Right atrium auricular region (tissue), 2 donors: Measurements from ENCODE around the gene SNHG17. TPM values are rescaled to one million over a fixed set of nuclear protein-coding genes. Genes with fewer than 3 reads are reported as not detected.

ENCODE experiments used
- DNase-seq: peaks from one replicate; pipeline ENCODE4 v3.0.0-alpha.2; 2019; ENCODE audit warnings: low spot score
- H3K27ac ChIP-seq, 2 donors: fragments of 200-600 bp; sonication (generic); 1 replicate in 1 of 2; 2 replicates in 1 of 2; pipeline ENCODE4 v1.5.1; 2016 to 2019
- H3K27me3 ChIP-seq, 2 donors: fragments of 200-600 bp; sonication (generic); one replicate each; pipeline versions ENCODE4 v1.5.1 to v1.6.0; 2017 to 2019
- H3K36me3 ChIP-seq: fragments of 200-600 bp; sonication (generic); one replicate; pipeline ENCODE4 v1.5.1; 2016
- H3K4me1 ChIP-seq, 2 donors: fragments of 200-600 bp; sonication (generic); one replicate each; pipeline versions ENCODE4 v1.5.1 to v1.6.0; 2017 to 2019
- H3K4me3 ChIP-seq, 2 donors: fragments of 200-600 bp; sonication (generic); 1 replicate in 1 of 2; 2 replicates in 1 of 2; pipeline ENCODE4 v1.5.1; 2017 to 2019; ENCODE audit warnings: mild to moderate bottlenecking in 1 of 2, moderate library complexity in 1 of 2
- H3K9me3 ChIP-seq, 2 donors: fragments of 200-600 bp; sonication (generic); one replicate each; pipeline ENCODE4 v1.5.1; 2019
- total RNA-seq, 2 donors: library from RNA; depleted of rRNA; stranded (reverse); fragments of >200 nt; gene quantifications; one replicate each; pipeline ENCODE4 v1.1.0, GENCODE V29; 2016
- TF ChIP-seq, protein P1 (sequence below), 2 donors: fragments of 200-600 bp; sonication (generic); IDR thresholded peaks; one replicate each; pipeline ENCODE4 v1.5.1; 2019; ENCODE audit warnings: antibody characterized with exemption in 2 of 2

SNHG17 gene
- total RNA-seq, 2 donors from 2014 or later: 5.3 to 10.6 TPM

DNA sequence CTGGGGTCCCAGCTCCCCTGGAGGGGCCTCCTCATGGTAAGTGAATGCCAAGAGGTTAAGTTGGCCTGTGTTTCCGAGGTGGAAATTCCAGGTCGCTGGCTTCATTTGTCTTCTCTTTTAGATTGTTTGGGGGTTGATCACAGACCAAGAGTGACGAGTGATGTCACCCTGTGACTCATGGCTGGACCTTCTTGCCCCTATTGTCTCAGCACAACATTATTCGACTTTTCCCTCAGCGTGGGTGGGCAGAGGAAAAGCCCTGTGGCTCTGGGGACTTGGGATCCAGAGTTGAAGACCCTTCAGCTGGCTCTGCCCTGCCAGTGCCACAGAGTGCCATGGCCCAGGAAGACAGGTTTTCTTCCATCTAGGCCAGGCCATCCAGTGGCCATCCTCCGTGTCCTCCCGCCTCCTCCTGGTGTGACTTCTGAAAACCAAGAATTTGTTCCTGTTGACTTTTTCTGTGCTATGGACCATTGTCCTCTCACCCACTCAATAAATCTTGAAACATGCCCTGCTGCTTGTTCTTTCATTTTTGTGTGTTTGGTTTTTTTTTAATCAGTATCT is 15.4 kb upstream of the SNHG17 start:
- H3K36me3 ChIP-seq: peaks cover 8% of the 10 kb centered on the region
- H3K27me3 ChIP-seq: no peaks in the 10 kb centered on the region
- H3K27ac ChIP-seq: no peak overlapping the region
- no peaks in the 10 kb centered on the region for H3K9me3 ChIP-seq
- no peak for DNase-seq
- TF ChIP-seq, protein P1, sequence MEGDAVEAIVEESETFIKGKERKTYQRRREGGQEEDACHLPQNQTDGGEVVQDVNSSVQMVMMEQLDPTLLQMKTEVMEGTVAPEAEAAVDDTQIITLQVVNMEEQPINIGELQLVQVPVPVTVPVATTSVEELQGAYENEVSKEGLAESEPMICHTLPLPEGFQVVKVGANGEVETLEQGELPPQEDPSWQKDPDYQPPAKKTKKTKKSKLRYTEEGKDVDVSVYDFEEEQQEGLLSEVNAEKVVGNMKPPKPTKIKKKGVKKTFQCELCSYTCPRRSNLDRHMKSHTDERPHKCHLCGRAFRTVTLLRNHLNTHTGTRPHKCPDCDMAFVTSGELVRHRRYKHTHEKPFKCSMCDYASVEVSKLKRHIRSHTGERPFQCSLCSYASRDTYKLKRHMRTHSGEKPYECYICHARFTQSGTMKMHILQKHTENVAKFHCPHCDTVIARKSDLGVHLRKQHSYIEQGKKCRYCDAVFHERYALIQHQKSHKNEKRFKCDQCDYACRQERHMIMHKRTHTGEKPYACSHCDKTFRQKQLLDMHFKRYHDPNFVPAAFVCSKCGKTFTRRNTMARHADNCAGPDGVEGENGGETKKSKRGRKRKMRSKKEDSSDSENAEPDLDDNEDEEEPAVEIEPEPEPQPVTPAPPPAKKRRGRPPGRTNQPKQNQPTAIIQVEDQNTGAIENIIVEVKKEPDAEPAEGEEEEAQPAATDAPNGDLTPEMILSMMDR (IDR thresholded peaks at IDR 0.05): no peak
- peaks cover 0 to 14% of the 10 kb centered on the region in 2 donors for H3K4me1 ChIP-seq
- H3K4me3 ChIP-seq: no peak overlapping the region

DNA sequence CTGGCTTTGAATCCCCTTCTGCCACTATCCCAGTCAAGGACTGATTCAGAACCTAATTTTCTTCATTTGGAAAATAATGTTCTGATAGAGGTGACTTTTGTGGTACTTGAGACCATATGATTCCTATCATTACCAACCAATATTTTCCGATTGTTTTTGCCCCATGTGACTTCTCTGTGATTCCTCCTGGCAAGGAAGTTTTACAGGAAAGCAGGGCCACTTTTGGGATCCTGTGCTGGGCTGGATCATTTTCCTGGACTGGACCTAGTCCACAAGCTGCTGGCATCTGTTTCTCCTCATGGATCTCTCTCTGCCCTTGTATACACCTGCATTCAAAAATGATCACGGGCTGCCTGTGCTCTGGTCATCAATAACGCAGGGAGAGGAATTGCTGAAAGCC is 13.9 kb upstream of the SNHG17 start:
- H3K4me1 ChIP-seq: peaks cover 0 to 14% of the 10 kb centered on the region in 2 donors
- no peaks in the 10 kb centered on the region for H3K9me3 ChIP-seq
- no peaks in the 10 kb centered on the region for H3K27me3 ChIP-seq
- TF ChIP-seq, protein P1 (IDR thresholded peaks at IDR 0.05): no peak
- no peak for DNase-seq
- peaks cover 8% of the 10 kb centered on the region for H3K36me3 ChIP-seq
- H3K27ac ChIP-seq: no peak overlapping the region
- no peak overlapping the region for H3K4me3 ChIP-seq

DNA sequence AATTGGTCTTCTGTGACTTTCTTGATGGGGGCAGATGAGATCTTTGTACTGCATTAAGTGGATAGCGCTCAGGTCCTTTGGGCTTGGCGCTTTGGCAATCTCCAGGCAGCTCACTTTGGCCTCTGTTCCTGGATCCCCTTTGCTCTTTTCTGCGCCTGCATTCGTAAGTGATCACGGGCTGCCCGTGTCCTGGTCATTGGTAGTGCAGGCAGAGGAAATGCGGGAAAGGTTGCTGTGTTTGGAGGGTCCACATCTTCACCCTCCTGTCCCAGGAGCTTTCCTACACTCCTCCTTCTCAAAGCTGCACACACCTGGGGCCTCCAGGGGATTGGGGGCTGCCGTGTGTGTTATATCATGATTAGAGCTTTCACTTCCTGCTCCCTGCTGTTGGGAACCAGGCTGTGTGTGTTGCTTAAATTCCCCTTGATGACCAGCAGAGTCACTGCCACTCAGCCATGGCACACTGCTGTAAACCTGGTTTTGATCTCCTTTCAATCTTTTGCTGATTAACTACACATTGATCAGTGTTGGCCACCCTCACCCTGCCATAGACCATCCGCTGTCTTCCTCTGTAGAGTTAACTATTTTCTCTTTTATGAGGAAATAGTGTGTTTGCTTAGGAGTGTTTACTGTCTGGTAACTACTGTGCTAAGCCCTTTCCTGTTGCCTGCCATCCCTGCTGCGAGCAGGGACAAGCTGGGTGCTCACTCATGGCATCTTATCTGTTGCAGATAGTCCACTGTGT is 13.0 kb upstream of the SNHG17 start:
- H3K27me3 ChIP-seq: no peaks in the 10 kb centered on the region
- no peaks in the 10 kb centered on the region for H3K9me3 ChIP-seq
- peaks cover 8% of the 10 kb centered on the region for H3K36me3 ChIP-seq
- DNase-seq: no peak
- H3K4me3 ChIP-seq: no peak overlapping the region
- TF ChIP-seq, protein P1 (IDR thresholded peaks at IDR 0.05): no peak
- H3K4me1 ChIP-seq: peaks cover 0 to 14% of the 10 kb centered on the region in 2 donors
- no peak overlapping the region for H3K27ac ChIP-seq

DNA sequence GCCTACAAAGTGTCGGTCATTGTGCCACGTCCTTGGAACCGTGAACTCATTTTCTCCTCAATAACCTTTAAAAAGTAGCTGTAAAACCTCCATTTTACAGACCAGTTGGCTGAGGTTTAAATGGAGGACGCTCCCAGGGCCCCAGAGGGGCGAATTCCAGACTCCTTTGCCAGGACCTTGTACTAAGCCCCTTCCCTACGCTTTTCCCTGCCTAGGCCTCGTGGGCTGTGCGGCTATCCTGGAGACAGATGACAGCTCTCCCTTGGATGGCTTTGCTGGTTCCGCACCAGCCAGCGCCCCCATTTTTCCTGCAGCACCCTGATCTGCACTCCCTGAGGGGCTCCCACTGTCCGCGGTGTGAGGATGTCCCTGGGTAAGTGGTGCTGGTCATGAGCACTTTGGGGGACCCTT is 12.1 kb upstream of the SNHG17 start:
- no peak for DNase-seq
- no peaks in the 10 kb centered on the region for H3K9me3 ChIP-seq
- no peaks in the 10 kb centered on the region for H3K27me3 ChIP-seq
- H3K4me1 ChIP-seq: peaks cover 0 to 14% of the 10 kb centered on the region in 2 donors
- H3K27ac ChIP-seq: peak overlapping the region; percentile 82 to 85
- H3K4me3 ChIP-seq: peak overlapping the region; percentile 84 to 86
- TF ChIP-seq, protein P1 (IDR thresholded peaks at IDR 0.05): no peak
- H3K36me3 ChIP-seq: peaks cover 8% of the 10 kb centered on the region

DNA sequence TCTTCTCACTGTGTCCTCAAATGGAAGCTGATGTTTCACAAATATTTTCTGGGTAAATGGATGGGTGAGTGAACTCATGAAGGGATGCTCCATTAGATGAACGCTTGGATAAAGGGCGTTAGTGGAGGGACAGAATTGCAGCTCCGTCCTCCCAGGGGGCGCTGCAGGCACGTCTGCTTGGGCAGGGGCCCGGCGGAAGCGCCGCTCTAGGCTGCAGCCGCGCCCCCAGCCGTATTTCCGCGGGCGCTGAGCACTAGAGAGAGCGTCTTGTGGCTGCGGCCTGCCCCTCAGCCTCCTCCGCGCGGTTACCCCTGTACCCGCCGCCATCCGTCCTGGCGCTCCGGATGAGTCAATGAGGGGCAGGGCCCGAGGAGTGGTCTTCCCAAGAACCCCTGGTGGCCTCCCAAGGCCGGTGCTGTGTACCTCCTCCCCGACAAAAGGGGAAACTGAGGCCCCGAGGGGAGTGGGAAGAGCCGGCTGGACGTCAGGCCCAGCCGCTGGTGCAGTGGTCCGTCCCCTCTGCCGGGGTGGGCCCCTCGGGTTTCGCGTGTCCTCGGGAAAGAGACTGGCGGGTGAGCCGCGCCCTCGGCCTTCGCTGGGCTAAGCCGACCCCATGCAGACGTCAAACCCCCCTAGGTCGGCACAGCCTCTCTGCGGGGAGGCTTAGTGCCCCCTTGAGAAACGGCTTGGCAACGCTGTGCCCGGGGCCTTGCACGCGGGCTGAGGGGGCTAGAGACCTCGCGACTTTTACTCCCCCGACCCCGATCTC is 11.5 kb upstream of the SNHG17 start:
- Histone ChIP-seq H3K9me3 (no peaks in the 10 kb centered on the region), H3K4me1 (peaks cover 0 to 14% of the 10 kb centered on the region in 2 donors), H3K4me3 (peak overlapping the region; percentile 84 to 86), H3K27me3 (no peaks in the 10 kb centered on the region), H3K27ac (peak overlapping the region; percentile 82 to 85), H3K36me3 (peaks cover 8% of the 10 kb centered on the region)
- peak; percentile 83 for DNase-seq
- TF ChIP-seq, protein P1 (IDR thresholded peaks at IDR 0.05): peak; percentile 85 to 98
